Measurements from ENCODE around the gene PTPN4. TPM values are rescaled to one million over a fixed set of nuclear protein-coding genes. Genes with fewer than 3 reads are reported as not detected.

Gene PTPN4
- total RNA-seq, 4 donors from 2014 or later, result 23.3 to 45.4 (median 39.1) TPM

GRCh38 chr2:119755906-119756305, 3.8 kb upstream of the PTPN4 start:
- no peak for TF ChIP-seq CTCF (IDR thresholded peaks at IDR 0.05; ENCODE audit: low read depth)

GRCh38 chr2:119756837-119757236, 2.9 kb upstream of the PTPN4 start:
- TF ChIP-seq CTCF (IDR thresholded peaks at IDR 0.05; ENCODE audit: low read depth), result no peak

GRCh38 chr2:119758881-119759450, 756 bp upstream of the PTPN4 start:
- TF ChIP-seq CTCF (IDR thresholded peaks at IDR 0.05; ENCODE audit: low read depth), result no peak

GRCh38 chr2:119760237-119760955, 674 bp downstream of the PTPN4 start:
- TF ChIP-seq CTCF (IDR thresholded peaks at IDR 0.05; ENCODE audit: low read depth), result no peak

GRCh38 chr2:119760956-119761275, 1.2 kb downstream of the PTPN4 start:
- TF ChIP-seq CTCF (IDR thresholded peaks at IDR 0.05; ENCODE audit: low read depth), result no peak

- TF ChIP-seq CTCF (IDR thresholded peaks at IDR 0.05; ENCODE audit: low read depth), result no peak
Measured at GRCh38 chr2:119764832-119765231, 5.1 kb downstream of the PTPN4 start.

GRCh38 chr2:119765433-119766002, 5.8 kb downstream of the PTPN4 start:
- TF ChIP-seq CTCF (IDR thresholded peaks at IDR 0.05; ENCODE audit: low read depth), result no peak

Measured in subcutaneous adipose tissue (tissue), 4 donors.